H1 (cell line): Measurements from ENCODE around the gene LY86. TPM values are rescaled to one million over a fixed set of nuclear protein-coding genes. Genes with fewer than 3 reads are reported as not detected.

Source experiments
- CTCF ChIA-PET: fragments of 300-600 bp; sonication (Branson Sonifier 250); formaldehyde crosslinking; loops from one replicate; lab custom pipeline; 2021; ENCODE audit not compliant: partially characterized antibody; lab: Charles Lee
- POLR2A ChIA-PET: fragments of 300-600 bp; sonication (Branson Sonifier 250); formaldehyde crosslinking; loops from one replicate; lab custom pipeline; 2021; ENCODE audit warnings: inconsistent platforms; ENCODE audit not compliant: partially characterized antibody; lab: Charles Lee
- DNase-seq, 2 experiments: peaks; one replicate each; pipeline versions ENCODE4 v3.0.0 to v3.0.0-alpha.2; 2010 to 2022; ENCODE audit warnings: low spot score in 2 of 2, low read depth in 1 of 2, mixed read lengths in 1 of 2
- FAIRE-seq: peaks from 2 replicates; lab custom pipeline; 2011; peaks lifted over from hg19 to GRCh38; lab: Jason Lieb, UNC
- H2AFZ ChIP-seq: 2 replicates; pipeline ENCODE4 v1.8.1; 2012; ENCODE audit warnings: low read length, inconsistent platforms
- H2AK5ac ChIP-seq: 2 replicates; pipeline ENCODE4 v1.6.1; 2013; ENCODE audit warnings: low read depth, low read length
- H2BK120ac ChIP-seq: replicated peaks from 2 replicates; pipeline ENCODE3; 2013; ENCODE audit warnings: low read depth, low read length, inconsistent platforms
- H2BK12ac ChIP-seq: 2 replicates; pipeline ENCODE4 v1.6.1; 2013; ENCODE audit warnings: low read depth, low read length
- H2BK15ac ChIP-seq: 2 replicates; pipeline ENCODE4 v1.6.1; 2013; ENCODE audit warnings: low read length
- H2BK20ac ChIP-seq: 2 replicates; pipeline ENCODE4 v1.6.1; 2013; ENCODE audit warnings: low read length
- H2BK5ac ChIP-seq: 2 replicates; pipeline ENCODE4 v1.6.1; 2013; ENCODE audit warnings: low read depth, low read length
- H3K14ac ChIP-seq: 2 replicates; pipeline ENCODE4 v1.6.1; 2013; ENCODE audit warnings: inconsistent platforms; ENCODE audit not compliant: insufficient read length
- H3K18ac ChIP-seq: 2 replicates; pipeline ENCODE4 v1.6.1; 2013; ENCODE audit warnings: low read length; ENCODE audit errors: extremely low read depth
- H3K23ac ChIP-seq: 2 replicates; pipeline ENCODE4 v1.6.1; 2013; ENCODE audit warnings: inconsistent platforms; ENCODE audit not compliant: insufficient read length
- H3K23me2 ChIP-seq: 2 replicates; pipeline ENCODE4 v1.6.1; 2013; ENCODE audit warnings: low read depth, low read length
- H3K27ac ChIP-seq: 2 replicates; pipeline ENCODE4 v1.6.1; 2011; ENCODE audit warnings: low read depth, low read length, inconsistent platforms
- H3K27me3 ChIP-seq, 4 experiments: replicated peaks in 1 of 4; 1 replicate in 1 of 4; 2 replicates in 3 of 4; pipeline versions ENCODE4 v1.6.1 to v1.8.1; 2011 to 2013; ENCODE audit warnings: low read length in 3 of 4, mild to moderate bottlenecking in 3 of 4, inconsistent platforms in 2 of 4, mixed read lengths in 2 of 4, moderate library complexity in 1 of 4; ENCODE audit not compliant: control insufficient read depth in 3 of 4, insufficient read depth in 3 of 4; ENCODE audit errors: extremely low read depth in 1 of 4
- H3K36me3 ChIP-seq, 4 experiments: 2 replicates each; pipeline versions ENCODE4 v1.6.1 to v1.8.1; 2011 to 2013; ENCODE audit warnings: mild to moderate bottlenecking in 4 of 4, low read length in 3 of 4, moderate library complexity in 2 of 4, control low read depth in 1 of 4, inconsistent platforms in 1 of 4; ENCODE audit not compliant: insufficient read depth in 4 of 4, control insufficient read depth in 2 of 4
- H3K4ac ChIP-seq: replicated peaks from 2 replicates; pipeline ENCODE3; 2013; ENCODE audit warnings: low read length, low read depth, mixed read lengths, inconsistent platforms; ENCODE audit not compliant: insufficient read length
- H3K4me1 ChIP-seq, 4 experiments: replicated peaks in 1 of 4; 1 replicate in 1 of 4; 2 replicates in 3 of 4; pipeline versions ENCODE4 v1.6.1 to v1.8.1; 2011 to 2013; ENCODE audit warnings: low read length in 3 of 4, inconsistent platforms in 2 of 4, mixed read lengths in 1 of 4; ENCODE audit not compliant: insufficient read depth in 4 of 4, control insufficient read depth in 3 of 4
- H3K4me2 ChIP-seq, 2 experiments: 2 replicates each; pipeline versions ENCODE4 v1.6.1 to v1.8.1; 2011 to 2013; ENCODE audit warnings: low read depth in 2 of 2, low read length in 2 of 2, control low read depth in 1 of 2, inconsistent platforms in 1 of 2, mild to moderate bottlenecking in 1 of 2; ENCODE audit not compliant: insufficient read depth in 1 of 2
- H3K4me3 ChIP-seq, 4 experiments: fragments of 200-600, 300-600 bp in 1 of 4; sonication (generic), shearing (Covaris generic), sonication (Bioruptor Twin) in 1 of 4; 2 replicates each; pipeline versions ENCODE4 v1.5.1 to v1.8.1; 2011 to 2016; ENCODE audit warnings: low read length in 4 of 4, low read depth in 3 of 4, control low read depth in 2 of 4, inconsistent platforms in 2 of 4, mild to moderate bottlenecking in 2 of 4, mixed read lengths in 1 of 4, moderate library complexity in 1 of 4; ENCODE audit not compliant: insufficient read depth in 2 of 4; ENCODE audit errors: extremely low read depth in 1 of 4
- H3K56ac ChIP-seq: replicated peaks from 2 replicates; pipeline ENCODE3; 2013; ENCODE audit warnings: low read depth, mild to moderate bottlenecking, mixed read lengths, low read length, inconsistent platforms; ENCODE audit not compliant: insufficient read length
- H3K79me1 ChIP-seq: 2 replicates; pipeline ENCODE4 v1.6.1; 2013; ENCODE audit warnings: low read depth, low read length, control low read depth
- H3K79me2 ChIP-seq, 2 experiments: 2 replicates each; pipeline versions ENCODE4 v1.6.1 to v1.8.1; 2012 to 2013; ENCODE audit warnings: low read length in 2 of 2, mild to moderate bottlenecking in 2 of 2, inconsistent platforms in 1 of 2; ENCODE audit not compliant: insufficient read depth in 2 of 2, control insufficient read depth in 1 of 2
- H3K9ac ChIP-seq, 4 experiments: replicated peaks in 1 of 4; 1 replicate in 1 of 4; 2 replicates in 3 of 4; pipeline versions ENCODE4 v1.6.1 to v1.8.1; 2011 to 2013; ENCODE audit warnings: low read depth in 3 of 4, low read length in 3 of 4, control low read depth in 2 of 4, mild to moderate bottlenecking in 2 of 4, moderate library complexity in 2 of 4, inconsistent platforms in 1 of 4; ENCODE audit errors: extremely low read depth in 1 of 4
- H3K9me3 ChIP-seq, 2 experiments: 2 replicates each; pipeline versions ENCODE4 v1.6.1 to v1.8.1; 2012 to 2013; ENCODE audit warnings: mild to moderate bottlenecking in 2 of 2, moderate library complexity in 2 of 2, control low read depth in 1 of 2, inconsistent platforms in 1 of 2, low read depth in 1 of 2, low read length in 1 of 2, mixed read lengths in 1 of 2; ENCODE audit not compliant: insufficient read depth in 2 of 2
- H4K20me1 ChIP-seq, 2 experiments: replicated peaks in 1 of 2; 2 replicates each; pipeline versions ENCODE3 to v1.8.1; 2011 to 2013; ENCODE audit warnings: inconsistent platforms in 2 of 2, low read length in 2 of 2, mild to moderate bottlenecking in 1 of 2; ENCODE audit not compliant: insufficient read depth in 2 of 2, control insufficient read depth in 1 of 2
- H4K5ac ChIP-seq: 2 replicates; pipeline ENCODE4 v1.6.1; 2013; ENCODE audit warnings: low read length, low read depth, mixed read lengths, inconsistent platforms; ENCODE audit not compliant: insufficient read length
- H4K8ac ChIP-seq: 2 replicates; pipeline ENCODE4 v1.8.0; 2013; ENCODE audit warnings: mild to moderate bottlenecking, moderate library complexity, low read length, inconsistent platforms; ENCODE audit not compliant: insufficient read depth; ENCODE audit errors: extremely low read depth
- H4K91ac ChIP-seq: replicated peaks from 2 replicates; pipeline ENCODE3; 2013; ENCODE audit warnings: low read length, mixed read lengths, inconsistent platforms; ENCODE audit not compliant: insufficient read length
- BACH1 ChIP-seq: IDR thresholded peaks from 2 replicates; pipeline ENCODE4 v1.6.1; 2012; ENCODE audit warnings: low read length, improper control_type of control experiment
- CEBPB ChIP-seq: IDR thresholded peaks from 2 replicates; pipeline ENCODE4 v1.6.1; 2012; ENCODE audit warnings: low read depth, low read length
- HDAC6 ChIP-seq: IDR thresholded peaks from one replicate; pipeline ENCODE4 v1.7.1; 2012; ENCODE audit warnings: low read depth, mild to moderate bottlenecking, inconsistent platforms, low read length, moderate library complexity
- RAD21 ChIP-seq, 2 experiments: IDR thresholded peaks in 1 of 2; conservative IDR thresholded peaks in 1 of 2; 2 replicates each; pipeline ENCODE4 v1.6.1; 2011; ENCODE audit warnings: low read depth in 2 of 2, low read length in 2 of 2, improper control_type of control experiment in 1 of 2, inconsistent platforms in 1 of 2, mild to moderate bottlenecking in 1 of 2, moderate library complexity in 1 of 2
- SP4 ChIP-seq: IDR thresholded peaks from 2 replicates; pipeline ENCODE4 v1.6.1; 2012; ENCODE audit warnings: low read length, inconsistent platforms
- TAF1 ChIP-seq: IDR thresholded peaks from 2 replicates; pipeline ENCODE4 v1.6.1; 2011; ENCODE audit warnings: mild to moderate bottlenecking, low read depth, low read length
- TEAD4 ChIP-seq: IDR thresholded peaks from 2 replicates; pipeline ENCODE4 v1.6.1; 2012; ENCODE audit warnings: low read depth, low read length, inconsistent platforms, mixed read lengths
- YY1 ChIP-seq: IDR thresholded peaks from 2 replicates; pipeline ENCODE4 v1.6.1; 2011; ENCODE audit warnings: low read depth, mild to moderate bottlenecking, low read length
- WGBS, 2 experiments: shearing (Covaris generic) in 1 of 2; methylation state at CpG; one replicate each; pipeline versions ENCODE4 v1.1.6 to v1.1.7; 2013 to 2015; ENCODE audit warnings: low lambda C conversion rate in 2 of 2, mixed read lengths in 2 of 2, inconsistent platforms in 1 of 2, low coverage in 1 of 2, missing lambda C conversion rate in 1 of 2; ENCODE audit not compliant: insufficient replicate concordance in 2 of 2, insufficient coverage in 1 of 2, insufficient read length in 1 of 2; ENCODE audit errors: extremely low coverage in 1 of 2, missing lambda C conversion rate in 1 of 2; 5-methylcytosine and 5-hydroxymethylcytosine counted together
- polyA plus RNA-seq, 7 experiments: library from polyadenylated mRNA; depleted of rRNA in 3 of 7; stranded (reverse) in 5 of 7; unstranded in 2 of 7; fragments of >200 nt in 5 of 7; fragments of 200-250 nt in 2 of 7; gene quantifications; 1 replicate in 5 of 7; 2 replicates in 1 of 7; 4 replicates in 1 of 7; pipeline versions ENCODE4 v1.2.1 to v1.2.3, GENCODE V29; 2011 to 2013; ENCODE audit warnings: missing spikeins in 2 of 7, mixed read lengths in 2 of 7
- total RNA-seq: library from RNA; stranded (reverse); fragmentation: NEBNext Ultra II Directional; extraction: Animal tissue kit (Norgen Biotek cat#: 25700); gene quantifications from 2 replicates; pipeline ENCODE4 v1.2.1, GENCODE V29; 2021
- TF ChIP-seq, protein P1 (sequence below), 3 experiments: IDR thresholded peaks; 1 replicate in 2 of 3; 2 replicates in 1 of 3; pipeline versions ENCODE4 v1.5.1 to v1.6.1; 2011; ENCODE audit warnings: low read length in 3 of 3, mild to moderate bottlenecking in 3 of 3, inconsistent platforms in 2 of 3, low read depth in 1 of 3, moderate library complexity in 1 of 3; ENCODE audit not compliant: insufficient read depth in 1 of 3; ENCODE audit errors: control extremely low read depth in 1 of 3

Gene LY86
- total and polyA plus RNA-seq, 2 of the 8 experiments (the other 6 are each of a cell fraction or from before 2014, with no cell fraction given) = not detected

DNA sequence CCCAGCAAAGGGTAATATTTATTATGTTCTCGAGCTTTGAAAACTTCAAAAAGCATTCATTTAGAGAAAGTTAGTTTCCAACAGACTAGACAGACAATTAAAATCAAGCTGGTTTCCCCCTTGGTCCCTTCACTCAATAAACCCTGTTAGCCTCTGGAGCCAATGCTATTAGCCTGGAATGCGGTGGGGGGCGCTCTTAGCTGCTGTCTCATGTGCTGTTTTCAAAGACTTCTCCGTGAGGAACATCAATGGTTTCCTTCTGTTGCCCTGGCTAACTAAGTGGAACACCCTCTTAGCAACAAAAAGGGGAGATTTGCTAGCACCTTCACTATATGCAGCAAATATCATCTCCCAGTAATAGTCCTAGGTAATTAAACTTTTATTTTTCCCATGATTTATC, 86.4 kb downstream of the LY86 start:
- H2AK5ac ChIP-seq = no peak overlapping the region
- H3K4me1 ChIP-seq = peaks cover 5 to 15% (median 11%) of the 10 kb centered on the region in 4 experiments
- peak; percentile 76 to 84 for TF ChIP-seq RAD21 (IDR thresholded peaks at IDR 0.05 in 1 of 2, conservative IDR thresholded peaks at IDR 0.05 in 1 of 2; ENCODE audit: low read depth in 2 of 2, low read length in 2 of 2)
- TF ChIP-seq BACH1 = no peak
- TF ChIP-seq CEBPB = no peak
- TF ChIP-seq HDAC6 = no peak
- no peak for TF ChIP-seq TAF1
- TF ChIP-seq YY1 = peak; percentile 59; the same call in 1 of the 2 replicates
- TF ChIP-seq SP4 = no peak
- TF ChIP-seq TEAD4 = peak; percentile 92
- TF ChIP-seq, protein P1, sequence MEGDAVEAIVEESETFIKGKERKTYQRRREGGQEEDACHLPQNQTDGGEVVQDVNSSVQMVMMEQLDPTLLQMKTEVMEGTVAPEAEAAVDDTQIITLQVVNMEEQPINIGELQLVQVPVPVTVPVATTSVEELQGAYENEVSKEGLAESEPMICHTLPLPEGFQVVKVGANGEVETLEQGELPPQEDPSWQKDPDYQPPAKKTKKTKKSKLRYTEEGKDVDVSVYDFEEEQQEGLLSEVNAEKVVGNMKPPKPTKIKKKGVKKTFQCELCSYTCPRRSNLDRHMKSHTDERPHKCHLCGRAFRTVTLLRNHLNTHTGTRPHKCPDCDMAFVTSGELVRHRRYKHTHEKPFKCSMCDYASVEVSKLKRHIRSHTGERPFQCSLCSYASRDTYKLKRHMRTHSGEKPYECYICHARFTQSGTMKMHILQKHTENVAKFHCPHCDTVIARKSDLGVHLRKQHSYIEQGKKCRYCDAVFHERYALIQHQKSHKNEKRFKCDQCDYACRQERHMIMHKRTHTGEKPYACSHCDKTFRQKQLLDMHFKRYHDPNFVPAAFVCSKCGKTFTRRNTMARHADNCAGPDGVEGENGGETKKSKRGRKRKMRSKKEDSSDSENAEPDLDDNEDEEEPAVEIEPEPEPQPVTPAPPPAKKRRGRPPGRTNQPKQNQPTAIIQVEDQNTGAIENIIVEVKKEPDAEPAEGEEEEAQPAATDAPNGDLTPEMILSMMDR (IDR thresholded peaks at IDR 0.05; ENCODE audit: control extremely low read depth in 1 of 3, insufficient read depth in 1 of 3, low read depth in 1 of 3, low read length in 3 of 3) = peak; percentile 71 to 88 (median 78)
- no peak overlapping the region for H2BK12ac ChIP-seq
- no peak overlapping the region for H3K4me3 ChIP-seq
- no peak overlapping the region for H2AFZ ChIP-seq
- DNase-seq (peak in 1 of 2 experiments; percentile 81), FAIRE-seq (no peak)
- H4K8ac ChIP-seq = no peak overlapping the region
- H2BK5ac ChIP-seq = no peak overlapping the region
- H4K20me1 ChIP-seq = no peaks in the 10 kb centered on the region
- H3K27me3 ChIP-seq = no peaks in the 10 kb centered on the region; a peak in 1 of 7 replicates
- no peaks in the 10 kb centered on the region; the same call in 1 of the 2 replicates for H3K23me2 ChIP-seq
- H3K18ac ChIP-seq = no peak overlapping the region
- no peak overlapping the region for H4K5ac ChIP-seq
- no peaks in the 10 kb centered on the region for H3K79me2 ChIP-seq
- H3K9me3 ChIP-seq = no peaks in the 10 kb centered on the region
- no peak overlapping the region for H3K27ac ChIP-seq
- H4K91ac ChIP-seq = no peak overlapping the region
- H2BK20ac ChIP-seq = no peak overlapping the region
- WGBS, 2 experiments = 17% methylated on average over 4 of the region's 4 CpGs; no CpG with 5 or more reads in 1 of the 2 experiments
- H3K4ac ChIP-seq = no peak overlapping the region
- H3K79me1 ChIP-seq = no peaks in the 10 kb centered on the region
- no peak overlapping the region for H3K9ac ChIP-seq
- H3K23ac ChIP-seq = no peak overlapping the region
- no peak overlapping the region for H3K14ac ChIP-seq
- no peak overlapping the region for H2BK15ac ChIP-seq
- no peaks in the 10 kb centered on the region; a peak in 1 of 8 replicates for H3K36me3 ChIP-seq
- ChIA-PET POLR2A (no interaction called here), CTCF (interaction anchor here (0.6 to 6.6 kb wide), 48 partner anchors 9 to 714 kb away, joined by 3 to 87 read pairs (median 5); partner anchors contain the start of genes CAGE1 and RIOK1)
- no peak overlapping the region for H3K56ac ChIP-seq
- no peak overlapping the region for H3K4me2 ChIP-seq
- no peak overlapping the region for H2BK120ac ChIP-seq
